ENCODE measurements around the gene METTL15. TPM values are rescaled to one million over a fixed set of nuclear protein-coding genes. Genes with fewer than 3 reads are reported as not detected.

Gene METTL15, protein sequence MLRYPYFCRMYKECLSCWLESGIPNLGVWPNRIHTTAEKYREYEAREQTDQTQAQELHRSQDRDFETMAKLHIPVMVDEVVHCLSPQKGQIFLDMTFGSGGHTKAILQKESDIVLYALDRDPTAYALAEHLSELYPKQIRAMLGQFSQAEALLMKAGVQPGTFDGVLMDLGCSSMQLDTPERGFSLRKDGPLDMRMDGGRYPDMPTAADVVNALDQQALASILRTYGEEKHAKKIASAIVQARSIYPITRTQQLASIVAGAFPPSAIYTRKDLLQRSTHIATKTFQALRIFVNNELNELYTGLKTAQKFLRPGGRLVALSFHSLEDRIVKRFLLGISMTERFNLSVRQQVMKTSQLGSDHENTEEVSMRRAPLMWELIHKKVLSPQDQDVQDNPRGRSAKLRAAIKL
- total RNA-seq, result 14.6 and 15.3 TPM in 2 replicates

DNA sequence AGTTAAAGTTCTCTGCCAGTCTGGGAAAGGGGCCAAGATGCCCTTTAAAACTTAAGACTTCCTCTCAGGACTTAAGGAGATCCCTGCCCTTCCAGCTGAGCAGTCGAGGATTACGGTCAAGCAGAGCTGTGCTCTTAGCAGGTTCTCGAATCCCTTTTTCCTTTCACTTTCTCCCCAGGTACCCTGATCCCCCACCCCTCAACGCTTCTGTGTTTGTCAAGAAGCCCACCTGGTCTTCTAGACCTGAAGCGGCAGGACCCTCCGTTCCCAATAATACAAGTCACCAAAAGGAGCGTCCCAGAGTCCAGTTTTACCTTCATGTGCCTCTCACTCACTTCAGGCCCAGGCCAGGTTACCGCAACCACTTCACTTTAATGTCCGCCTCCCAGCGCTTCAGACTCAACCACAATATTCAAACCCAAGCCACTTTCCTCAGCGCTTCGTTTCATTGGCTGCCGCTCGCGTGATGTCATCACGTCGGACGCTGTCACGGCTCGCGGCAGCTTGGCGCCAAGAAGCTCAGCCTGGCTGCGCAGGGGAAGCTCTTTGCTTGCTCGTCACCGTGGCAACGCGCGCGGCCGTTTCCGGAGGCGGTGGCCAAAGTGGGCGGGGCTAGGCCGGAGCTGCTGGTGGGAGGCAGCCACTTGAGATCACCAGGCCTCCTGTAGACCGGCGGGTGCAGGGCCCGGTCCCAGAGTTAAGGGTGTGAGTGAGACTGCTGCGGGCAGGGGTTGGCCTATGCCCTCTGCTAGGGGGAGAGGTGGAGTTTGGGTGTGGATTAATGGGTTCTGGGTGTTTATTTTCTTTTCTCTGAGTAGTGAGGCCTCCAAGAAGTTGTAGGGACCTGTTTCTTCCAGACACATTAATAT, at the start of gene METTL15, which contains the start of gene KIF18A:
Gene METTL15 (plus strand): TSS at position 639 of the 869 bp plus-strand sequence. CDS start 4,947 bp downstream, outside the sequence.
Gene KIF18A (minus strand): TSS at position 407 of the 869 bp plus-strand sequence. CDS start 10,209 bp downstream, outside the sequence.

Small RNA genes within 50 kb of the gene (small RNA-seq; reads per million reads assigned to genes)
- not detected for gene AC023206.1

Other genes with a start within 250 kb of the METTL15 start
- gene KIF18A, start 232 bp upstream of the METTL15 start, total RNA-seq, result 3.1 and 4.0 TPM in 2 replicates

Data from placental epithelial cell (primary cell).